ENCODE measurements around the gene GALNT5. TPM values are rescaled to one million over a fixed set of nuclear protein-coding genes. Genes with fewer than 3 reads are reported as not detected.
A peak's percentile ranks its signal among the peaks of the same experiment; 100 is the strongest.

GALNT5 gene, protein sequence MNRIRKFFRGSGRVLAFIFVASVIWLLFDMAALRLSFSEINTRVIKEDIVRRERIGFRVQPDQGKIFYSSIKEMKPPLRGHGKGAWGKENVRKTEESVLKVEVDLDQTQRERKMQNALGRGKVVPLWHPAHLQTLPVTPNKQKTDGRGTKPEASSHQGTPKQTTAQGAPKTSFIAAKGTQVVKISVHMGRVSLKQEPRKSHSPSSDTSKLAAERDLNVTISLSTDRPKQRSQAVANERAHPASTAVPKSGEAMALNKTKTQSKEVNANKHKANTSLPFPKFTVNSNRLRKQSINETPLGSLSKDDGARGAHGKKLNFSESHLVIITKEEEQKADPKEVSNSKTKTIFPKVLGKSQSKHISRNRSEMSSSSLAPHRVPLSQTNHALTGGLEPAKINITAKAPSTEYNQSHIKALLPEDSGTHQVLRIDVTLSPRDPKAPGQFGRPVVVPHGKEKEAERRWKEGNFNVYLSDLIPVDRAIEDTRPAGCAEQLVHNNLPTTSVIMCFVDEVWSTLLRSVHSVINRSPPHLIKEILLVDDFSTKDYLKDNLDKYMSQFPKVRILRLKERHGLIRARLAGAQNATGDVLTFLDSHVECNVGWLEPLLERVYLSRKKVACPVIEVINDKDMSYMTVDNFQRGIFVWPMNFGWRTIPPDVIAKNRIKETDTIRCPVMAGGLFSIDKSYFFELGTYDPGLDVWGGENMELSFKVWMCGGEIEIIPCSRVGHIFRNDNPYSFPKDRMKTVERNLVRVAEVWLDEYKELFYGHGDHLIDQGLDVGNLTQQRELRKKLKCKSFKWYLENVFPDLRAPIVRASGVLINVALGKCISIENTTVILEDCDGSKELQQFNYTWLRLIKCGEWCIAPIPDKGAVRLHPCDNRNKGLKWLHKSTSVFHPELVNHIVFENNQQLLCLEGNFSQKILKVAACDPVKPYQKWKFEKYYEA
- not detected for total RNA-seq
- polyA plus RNA-seq, result not detected

DNA sequence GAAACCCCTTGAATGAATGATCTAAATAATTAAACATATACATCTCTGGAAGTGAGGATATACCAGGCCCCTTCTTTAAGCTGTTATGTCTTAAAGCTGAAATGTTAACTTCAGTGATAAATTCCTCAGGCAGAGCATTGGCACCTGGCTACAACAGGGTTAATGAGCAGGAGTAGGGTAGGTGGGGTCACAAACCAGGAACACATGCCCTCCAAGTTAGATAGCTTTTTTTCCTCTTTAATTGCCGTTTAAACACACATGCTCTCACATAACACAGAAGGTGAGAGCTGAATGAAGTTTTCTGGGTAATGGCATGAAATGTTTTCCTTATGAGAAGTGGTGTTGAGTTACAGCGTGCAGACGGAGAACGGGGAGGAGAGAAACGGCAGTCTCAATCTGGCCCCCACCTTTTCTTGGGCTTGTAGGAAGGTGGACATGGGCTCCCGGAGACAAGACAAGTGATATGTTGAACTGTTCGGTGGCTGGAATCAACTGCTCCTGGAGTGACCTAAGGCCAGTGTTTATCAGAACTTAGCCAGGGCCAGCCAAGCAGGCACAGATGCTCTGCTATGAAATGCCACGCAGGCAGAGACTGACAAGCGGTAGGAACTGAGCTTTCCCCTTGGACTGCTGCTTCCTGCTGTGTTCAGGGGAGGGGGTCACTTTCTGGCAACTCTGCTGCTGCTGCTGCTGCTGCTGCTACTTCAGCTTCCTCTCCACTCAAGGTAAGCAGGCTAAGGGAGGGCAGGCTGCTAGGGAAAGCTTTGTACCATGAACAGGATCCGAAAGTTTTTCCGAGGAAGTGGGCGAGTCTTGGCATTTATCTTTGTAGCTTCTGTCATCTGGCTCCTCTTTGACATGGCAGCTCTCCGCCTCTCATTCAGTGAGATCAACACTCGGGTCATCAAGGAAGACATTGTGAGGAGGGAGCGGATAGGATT, at the start of gene GALNT5:
TSS of gene GALNT5 (plus strand) at position 394 of the 941 bp plus-strand sequence. CDS start at position 772, 378 bp downstream.
- Histone ChIP-seq H3K4me3 (ENCODE audit: low read length) (no peak within 1 kb of the TSS), H3K27me3 (ENCODE audit: insufficient read depth, low read length, poor library complexity, severe bottlenecking) (no peaks in the 10 kb centered on the region), H3K9me3 (ENCODE audit: low read length) (no peaks in the 10 kb centered on the region), H3K27ac (ENCODE audit: low read depth, low read length) (peak within 1 kb of the TSS; percentile 86), H3K4me1 (ENCODE audit: insufficient read depth, low read length) (no peaks in the 10 kb centered on the region), H3K36me3 (ENCODE audit: insufficient read depth, low read length) (no peaks in the 10 kb centered on the region)
- DNase-seq, result no peak
- Mint-ChIP-seq H3K4me1 (peaks cover 5 to 10% (median 9%) of the 10 kb centered on the region in 3 donors), H3K27me3 (peaks cover 2 to 4% of the 10 kb centered on the region in 2 donors), H3K4me3 (no peak within 1 kb of the TSS), H3K27ac (no peak within 1 kb of the TSS), H3K9me3 (no peaks in the 10 kb centered on the region), H3K36me3 (no peaks in the 10 kb centered on the region)
- POLR2A ChIA-PET, result no interaction called here
- CTCF ChIA-PET, result no interaction called here

DNA sequence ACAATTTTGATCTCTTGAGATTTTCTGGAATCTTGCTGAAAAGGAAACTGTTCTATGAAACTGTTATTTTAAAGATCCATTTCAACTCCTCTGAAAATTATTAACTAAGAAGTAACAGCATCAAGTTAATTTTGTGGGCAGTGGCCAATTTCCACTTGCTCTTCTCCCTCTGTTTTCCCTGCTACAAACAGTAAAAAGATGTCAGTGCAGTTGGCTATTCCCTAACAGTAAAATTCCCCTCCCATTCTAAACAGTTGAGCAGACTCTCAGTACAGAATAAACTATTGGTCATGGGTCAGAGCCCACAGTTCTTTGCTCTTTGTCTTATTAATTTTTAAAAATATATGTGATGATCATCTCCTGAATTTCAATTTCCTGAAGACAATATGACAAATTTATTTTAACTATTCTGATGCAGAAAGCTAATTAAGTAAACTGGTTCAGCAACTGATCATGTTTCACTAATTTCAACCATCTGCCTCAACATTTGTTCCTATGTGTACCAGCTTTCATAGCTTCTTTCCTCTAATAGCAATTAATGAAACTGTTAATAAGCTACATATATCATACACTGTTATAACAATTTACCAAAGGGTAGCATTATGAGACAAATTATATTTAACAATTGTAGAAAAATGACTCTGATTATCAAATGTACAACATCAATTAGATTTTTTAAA, 41.1 kb upstream of the GALNT5 start:
- Mint-ChIP-seq H3K4me3 (no peak overlapping the region), H3K36me3 (no peaks in the 10 kb centered on the region), H3K27ac (no peak overlapping the region), H3K9me3 (peaks cover 0 to 3% (median 0%) of the 10 kb centered on the region in 5 donors), H3K27me3 (peaks cover 0 to 27% of the 10 kb centered on the region in 2 donors), H3K4me1 (no peaks in the 10 kb centered on the region)
- no peak for DNase-seq
- ChIA-PET POLR2A (no interaction called here), CTCF (no interaction called here)
- Histone ChIP-seq H3K4me1 (ENCODE audit: insufficient read depth, low read length) (no peaks in the 10 kb centered on the region), H3K27me3 (ENCODE audit: insufficient read depth, low read length, poor library complexity, severe bottlenecking) (peaks cover 3% of the 10 kb centered on the region), H3K27ac (ENCODE audit: low read depth, low read length) (no peak overlapping the region), H3K36me3 (ENCODE audit: insufficient read depth, low read length) (no peaks in the 10 kb centered on the region), H3K9me3 (ENCODE audit: low read length) (no peaks in the 10 kb centered on the region), H3K4me3 (ENCODE audit: low read length) (no peak overlapping the region)

DNA sequence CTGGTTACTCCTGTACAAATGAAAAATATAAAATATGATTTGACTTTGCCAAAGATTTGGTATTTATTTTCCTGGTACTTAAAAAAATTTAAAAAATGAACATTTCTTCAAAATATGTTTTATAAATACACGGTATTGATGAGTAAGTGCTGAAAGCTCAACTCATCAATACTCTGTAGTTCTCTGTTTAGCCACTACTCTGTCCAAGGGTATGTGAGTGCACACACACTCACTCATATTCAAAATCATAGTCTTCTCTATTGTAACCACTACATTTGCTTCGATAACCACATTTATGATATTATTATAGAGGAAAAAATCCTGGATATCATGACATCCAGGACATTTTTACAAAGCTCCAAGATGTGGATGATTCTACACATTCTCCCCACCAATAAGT, 40.1 kb upstream of the GALNT5 start:
- no peak overlapping the region for H3K4me3 Mint-ChIP-seq
- no peaks in the 10 kb centered on the region for H3K4me1 ChIP-seq (ENCODE audit: insufficient read depth, low read length)
- H3K9me3 Mint-ChIP-seq, result peaks cover 0 to 3% (median 0%) of the 10 kb centered on the region in 5 donors
- ChIA-PET CTCF (no interaction called here), POLR2A (no interaction called here)
- H3K27ac Mint-ChIP-seq, result no peak overlapping the region
- H3K36me3 ChIP-seq (ENCODE audit: insufficient read depth, low read length), result no peaks in the 10 kb centered on the region
- H3K9me3 ChIP-seq (ENCODE audit: low read length), result no peaks in the 10 kb centered on the region
- peaks cover 3% of the 10 kb centered on the region for H3K27me3 ChIP-seq (ENCODE audit: insufficient read depth, low read length, poor library complexity, severe bottlenecking)
- no peaks in the 10 kb centered on the region for H3K4me1 Mint-ChIP-seq
- no peak overlapping the region for H3K4me3 ChIP-seq (ENCODE audit: low read length)
- no peak overlapping the region for H3K27ac ChIP-seq (ENCODE audit: low read depth, low read length)
- H3K27me3 Mint-ChIP-seq, result peaks cover 0 to 31% of the 10 kb centered on the region in 2 donors
- no peak for DNase-seq
- no peaks in the 10 kb centered on the region for H3K36me3 Mint-ChIP-seq

DNA sequence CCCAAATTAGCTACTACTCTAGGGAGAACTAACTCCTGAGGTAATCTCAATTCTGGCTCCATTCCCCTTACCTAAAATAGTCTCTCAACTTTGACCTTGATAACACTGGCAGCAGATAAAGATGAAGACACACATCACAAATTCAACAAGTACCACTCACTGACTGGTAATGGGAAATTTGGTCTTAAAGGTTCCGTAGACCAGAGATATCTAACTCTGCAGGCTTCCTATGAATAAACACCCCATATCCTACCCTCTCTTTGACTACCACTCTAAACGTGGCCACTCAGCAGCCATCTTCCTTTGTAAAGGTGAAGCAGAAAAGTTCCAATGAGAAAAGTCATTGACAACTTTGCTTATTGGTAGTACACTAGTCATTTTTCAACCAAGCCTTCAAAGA, 38.6 kb upstream of the GALNT5 start:
- Histone ChIP-seq H3K9me3 (ENCODE audit: low read length) (no peaks in the 10 kb centered on the region), H3K36me3 (ENCODE audit: insufficient read depth, low read length) (no peaks in the 10 kb centered on the region), H3K27me3 (ENCODE audit: insufficient read depth, low read length, poor library complexity, severe bottlenecking) (no peaks in the 10 kb centered on the region), H3K27ac (ENCODE audit: low read depth, low read length) (no peak overlapping the region), H3K4me3 (ENCODE audit: low read length) (no peak overlapping the region), H3K4me1 (ENCODE audit: insufficient read depth, low read length) (no peaks in the 10 kb centered on the region)
- Mint-ChIP-seq H3K36me3 (no peaks in the 10 kb centered on the region), H3K4me3 (no peak overlapping the region), H3K27me3 (peaks cover 0 to 24% of the 10 kb centered on the region in 2 donors), H3K9me3 (peaks cover 0 to under 1% (median 0%) of the 10 kb centered on the region in 5 donors), H3K4me1 (no peaks in the 10 kb centered on the region), H3K27ac (no peak overlapping the region)
- POLR2A ChIA-PET, result no interaction called here
- CTCF ChIA-PET, result no interaction called here
- DNase-seq, result no peak

DNA sequence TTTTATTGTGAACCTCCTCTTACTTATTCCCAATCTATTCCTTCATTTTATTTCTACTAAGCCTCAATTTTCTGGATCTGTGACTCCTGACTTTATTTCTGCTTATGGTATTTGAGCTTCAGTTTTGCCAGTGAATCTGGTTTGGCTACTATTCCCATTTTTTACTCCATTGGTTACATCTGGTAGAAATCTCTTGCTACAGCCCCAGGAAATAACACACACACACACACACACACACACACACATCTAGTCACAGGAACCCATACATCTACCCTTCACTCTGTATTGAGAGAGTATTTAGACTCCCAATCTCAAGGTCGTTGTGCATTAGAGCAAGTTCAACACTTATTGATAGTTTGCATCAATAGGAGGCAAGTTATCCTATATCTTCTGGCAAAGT, 37.0 kb upstream of the GALNT5 start:
- no peak overlapping the region for H3K4me3 ChIP-seq (ENCODE audit: low read length)
- no peak overlapping the region for H3K4me3 Mint-ChIP-seq
- H3K9me3 Mint-ChIP-seq, result peaks cover 0 to 4% (median 0%) of the 10 kb centered on the region in 5 donors
- no peak for DNase-seq
- no peaks in the 10 kb centered on the region for H3K27me3 ChIP-seq (ENCODE audit: insufficient read depth, low read length, poor library complexity, severe bottlenecking)
- no peak overlapping the region for H3K27ac ChIP-seq (ENCODE audit: low read depth, low read length)
- H3K27ac Mint-ChIP-seq, result no peak overlapping the region
- H3K9me3 ChIP-seq (ENCODE audit: low read length), result no peaks in the 10 kb centered on the region
- no peaks in the 10 kb centered on the region for H3K4me1 Mint-ChIP-seq
- H3K4me1 ChIP-seq (ENCODE audit: insufficient read depth, low read length), result no peaks in the 10 kb centered on the region
- ChIA-PET POLR2A (no interaction called here), CTCF (no interaction called here)
- H3K36me3 ChIP-seq (ENCODE audit: insufficient read depth, low read length), result no peaks in the 10 kb centered on the region
- H3K27me3 Mint-ChIP-seq, result peaks cover 0 to 19% of the 10 kb centered on the region in 2 donors
- H3K36me3 Mint-ChIP-seq, result no peaks in the 10 kb centered on the region

DNA sequence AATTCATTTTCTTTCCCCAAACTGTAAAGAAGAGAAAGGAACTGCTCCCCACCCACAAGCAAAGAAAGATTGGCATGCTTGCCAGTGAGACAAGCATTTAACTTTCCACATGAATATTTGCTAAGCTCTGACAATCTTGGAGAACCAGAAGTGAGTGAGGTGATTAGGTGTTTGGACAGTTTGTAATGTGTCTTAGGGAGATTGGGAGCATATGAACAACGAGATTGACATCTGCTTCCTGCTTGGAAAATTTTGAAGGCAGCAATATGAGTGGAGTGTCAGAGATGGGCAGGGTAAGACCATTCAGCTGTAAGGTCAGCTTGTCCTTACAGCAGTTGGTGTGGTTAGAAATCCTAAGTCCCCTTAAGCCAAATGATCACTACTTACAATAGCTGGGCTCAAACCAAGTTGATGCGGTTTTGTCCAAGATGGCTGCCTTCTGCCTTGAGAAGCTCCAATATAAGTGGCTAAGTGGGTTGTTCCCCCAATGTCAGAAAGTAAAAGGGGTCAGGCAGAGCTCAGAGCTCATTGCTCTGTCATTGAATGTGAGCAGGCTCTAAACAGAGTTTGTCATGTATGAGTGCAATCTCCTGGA, 36.0 kb upstream of the GALNT5 start:
- H3K9me3 Mint-ChIP-seq, result peaks cover 0 to 4% (median 0%) of the 10 kb centered on the region in 5 donors
- H3K27ac ChIP-seq (ENCODE audit: low read depth, low read length), result no peak overlapping the region

DNA sequence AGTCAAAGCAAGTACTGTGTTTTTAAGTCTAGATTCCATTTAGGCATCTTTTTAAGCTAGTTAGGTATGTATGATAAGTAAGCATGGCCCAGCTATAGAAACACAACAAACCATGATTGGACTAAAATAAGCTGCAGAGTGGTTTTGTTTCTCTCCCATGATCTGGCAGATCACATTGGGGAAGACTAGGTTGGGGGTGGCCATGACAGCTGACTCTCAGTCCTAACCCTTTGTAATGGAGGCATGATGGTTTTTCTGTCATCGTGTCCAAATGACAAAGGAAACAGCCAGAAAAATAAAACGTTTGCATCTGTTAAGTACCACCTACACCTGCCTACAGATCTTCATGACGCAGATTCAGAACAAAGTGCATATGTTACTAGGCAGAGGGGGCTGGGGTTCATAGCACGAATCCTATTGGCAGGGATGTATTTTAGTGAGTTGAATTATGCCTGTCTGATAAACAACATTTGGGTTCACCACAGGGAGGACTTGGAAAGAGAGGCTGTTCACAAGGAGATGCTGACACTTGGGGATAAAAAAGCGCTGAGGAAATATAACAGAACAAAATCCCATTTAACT, 33.8 kb upstream of the GALNT5 start:
- no peaks in the 10 kb centered on the region for H3K9me3 ChIP-seq (ENCODE audit: low read length)
- H3K9me3 Mint-ChIP-seq, result peaks cover 0 to 4% (median 0%) of the 10 kb centered on the region in 5 donors
- no peak overlapping the region for H3K27ac Mint-ChIP-seq
- H3K27me3 Mint-ChIP-seq, result peaks cover 0 to 7% of the 10 kb centered on the region in 2 donors
- no peaks in the 10 kb centered on the region for H3K36me3 Mint-ChIP-seq
- no peak overlapping the region for H3K27ac ChIP-seq (ENCODE audit: low read depth, low read length)
- H3K36me3 ChIP-seq (ENCODE audit: insufficient read depth, low read length), result no peaks in the 10 kb centered on the region
- no peak overlapping the region for H3K4me3 Mint-ChIP-seq
- CTCF ChIA-PET, result no interaction called here
- DNase-seq, result no peak
- no peaks in the 10 kb centered on the region for H3K4me1 ChIP-seq (ENCODE audit: insufficient read depth, low read length)
- POLR2A ChIA-PET, result no interaction called here
- H3K4me1 Mint-ChIP-seq, result no peaks in the 10 kb centered on the region
- H3K27me3 ChIP-seq (ENCODE audit: insufficient read depth, low read length, poor library complexity, severe bottlenecking), result no peaks in the 10 kb centered on the region
- H3K4me3 ChIP-seq (ENCODE audit: low read length), result no peak overlapping the region

More for the DNA sequence above, 36.0 kb upstream of the GALNT5 start:
- no peaks in the 10 kb centered on the region for H3K9me3 ChIP-seq (ENCODE audit: low read length)
- Mint-ChIP-seq H3K4me3 (no peak overlapping the region), H3K27me3 (peaks cover 0 to 14% of the 10 kb centered on the region in 2 donors), H3K4me1 (no peaks in the 10 kb centered on the region), H3K27ac (no peak overlapping the region), H3K36me3 (no peaks in the 10 kb centered on the region)
- no peak for DNase-seq
- no peak overlapping the region for H3K4me3 ChIP-seq (ENCODE audit: low read length)
- H3K27me3 ChIP-seq (ENCODE audit: insufficient read depth, low read length, poor library complexity, severe bottlenecking), result no peaks in the 10 kb centered on the region
- no peaks in the 10 kb centered on the region for H3K4me1 ChIP-seq (ENCODE audit: insufficient read depth, low read length)
- ChIA-PET CTCF (no interaction called here), POLR2A (no interaction called here)
- H3K36me3 ChIP-seq (ENCODE audit: insufficient read depth, low read length), result no peaks in the 10 kb centered on the region

All from CD8-positive, alpha-beta memory T cell (primary cell).